Keratinocyte (primary cell): ENCODE data around the gene ARHGDIA. TPM values are rescaled to one million over a fixed set of nuclear protein-coding genes. Genes with fewer than 3 reads are reported as not detected.

Source experiments
- DNase-seq: peaks from one replicate; pipeline ENCODE4 v3.0.0-alpha.2; 2011; ENCODE audit warnings: low read depth, missing footprints, low spot score
- FAIRE-seq: peaks from 2 replicates; lab custom pipeline; 2011; peaks lifted over from hg19 to GRCh38; lab: Jason Lieb, UNC
- H2AFZ ChIP-seq: 2 replicates; pipeline ENCODE4 v1.6.0; 2012; ENCODE audit warnings: low read length, control low read depth, inconsistent platforms; ENCODE audit not compliant: control insufficient read depth
- H3K27ac ChIP-seq: 2 replicates; pipeline ENCODE4 v1.5.1; 2011; ENCODE audit warnings: low read length; ENCODE audit not compliant: control insufficient read depth, insufficient read depth
- H3K27me3 ChIP-seq: 3 replicates; pipeline ENCODE4 v1.6.0; 2011; ENCODE audit warnings: low read length; ENCODE audit not compliant: control insufficient read depth, insufficient read depth; ENCODE audit errors: extremely low read depth
- H3K36me3 ChIP-seq, 2 experiments: 2 replicates in 1 of 2; 3 replicates in 1 of 2; pipeline ENCODE4 v1.5.1; 2011; ENCODE audit warnings: low read length in 2 of 2, mild to moderate bottlenecking in 1 of 2; ENCODE audit not compliant: control insufficient read depth in 2 of 2, insufficient read depth in 2 of 2; ENCODE audit errors: extremely low read depth in 1 of 2
- H3K4me1 ChIP-seq: 3 replicates; pipeline ENCODE4 v1.5.1; 2011; ENCODE audit warnings: low read length; ENCODE audit not compliant: control insufficient read depth, insufficient read depth; ENCODE audit errors: extremely low read depth
- H3K4me2 ChIP-seq: 3 replicates; pipeline ENCODE4 v1.6.0; 2011; ENCODE audit warnings: low read depth, low read length; ENCODE audit not compliant: control insufficient read depth, insufficient read depth; ENCODE audit errors: extremely low read depth
- H3K4me3 ChIP-seq, 3 experiments: fragments of 200-600 bp in 1 of 3; sonication (generic) in 1 of 3; 2 replicates in 2 of 3; 3 replicates in 1 of 3; pipeline ENCODE4 v1.5.1; 2011 to 2016; ENCODE audit warnings: low read length in 3 of 3, mild to moderate bottlenecking in 3 of 3, control low read depth in 2 of 3, inconsistent platforms in 1 of 3, low read depth in 1 of 3, mixed read lengths in 1 of 3, mixed run types in 1 of 3, moderate library complexity in 1 of 3; ENCODE audit not compliant: control insufficient read depth in 2 of 3, insufficient read depth in 2 of 3; ENCODE audit errors: extremely low read depth in 1 of 3
- H3K79me2 ChIP-seq: 2 replicates; pipeline ENCODE4 v1.6.0; 2012; ENCODE audit warnings: low read length; ENCODE audit not compliant: control insufficient read depth, insufficient read depth
- H3K9ac ChIP-seq: 3 replicates; pipeline ENCODE4 v1.6.0; 2011; ENCODE audit warnings: low read length; ENCODE audit not compliant: control insufficient read depth, insufficient read depth; ENCODE audit errors: extremely low read depth
- H3K9me1 ChIP-seq: 3 replicates; pipeline ENCODE4 v1.6.0; 2011; ENCODE audit warnings: low read length; ENCODE audit not compliant: control insufficient read depth, insufficient read depth; ENCODE audit errors: extremely low read depth
- H3K9me3 ChIP-seq: 2 replicates; pipeline ENCODE4 v1.5.1; 2012; ENCODE audit warnings: low read depth, low read length; ENCODE audit not compliant: control insufficient read depth
- H4K20me1 ChIP-seq: 3 replicates; pipeline ENCODE4 v1.6.0; 2011; ENCODE audit warnings: low read length; ENCODE audit not compliant: control insufficient read depth, insufficient read depth; ENCODE audit errors: extremely low read depth
- EZH2 ChIP-seq: IDR thresholded peaks from one replicate; pipeline ENCODE4 v1.6.1; 2012; ENCODE audit warnings: inconsistent platforms, mild to moderate bottlenecking, low read length, moderate library complexity
- dilution Hi-C: fragments of 300-500 bp; cut with MboI; formaldehyde crosslinking; loops from one replicate; pipeline ENCODE4 v1.7.0; 2020; ENCODE audit warnings: low sequenced_read_pairs; ENCODE audit not compliant: extremely low pct_ligation_motif_present
- polyA plus RNA-seq, 5 experiments: library from polyadenylated mRNA; depleted of rRNA in 3 of 5; stranded (reverse) in 3 of 5; stranded (forward) in 1 of 5; unstranded in 1 of 5; fragments of >200 nt; gene quantifications; 1 replicate in 1 of 5; 2 replicates in 3 of 5; 3 replicates in 1 of 5; pipeline versions ENCODE4 v1.2.1 to v1.2.3, GENCODE V29; 2011 to 2012; ENCODE audit warnings: missing spikeins in 2 of 5, low read depth in 1 of 5, low replicate concordance in 1 of 5
- TF ChIP-seq, protein P1 (sequence below), 3 experiments: IDR thresholded peaks in 1 of 3; conservative IDR thresholded peaks in 1 of 3; optimal IDR thresholded peaks in 1 of 3; 2 replicates in 2 of 3; 3 replicates in 1 of 3; pipeline versions ENCODE3 to v1.5.1; 2011; ENCODE audit warnings: low read length in 3 of 3, mild to moderate bottlenecking in 3 of 3, moderate library complexity in 2 of 3, control low read depth in 1 of 3, inconsistent platforms in 1 of 3; ENCODE audit not compliant: insufficient read depth in 2 of 3; ENCODE audit errors: extremely low read depth in 1 of 3

Gene ARHGDIA
- polyA plus RNA-seq, 1 donor (not counting 4 experiments of a cell fraction or from before 2014, with no cell fraction given) = 65.7 TPM

DNA sequence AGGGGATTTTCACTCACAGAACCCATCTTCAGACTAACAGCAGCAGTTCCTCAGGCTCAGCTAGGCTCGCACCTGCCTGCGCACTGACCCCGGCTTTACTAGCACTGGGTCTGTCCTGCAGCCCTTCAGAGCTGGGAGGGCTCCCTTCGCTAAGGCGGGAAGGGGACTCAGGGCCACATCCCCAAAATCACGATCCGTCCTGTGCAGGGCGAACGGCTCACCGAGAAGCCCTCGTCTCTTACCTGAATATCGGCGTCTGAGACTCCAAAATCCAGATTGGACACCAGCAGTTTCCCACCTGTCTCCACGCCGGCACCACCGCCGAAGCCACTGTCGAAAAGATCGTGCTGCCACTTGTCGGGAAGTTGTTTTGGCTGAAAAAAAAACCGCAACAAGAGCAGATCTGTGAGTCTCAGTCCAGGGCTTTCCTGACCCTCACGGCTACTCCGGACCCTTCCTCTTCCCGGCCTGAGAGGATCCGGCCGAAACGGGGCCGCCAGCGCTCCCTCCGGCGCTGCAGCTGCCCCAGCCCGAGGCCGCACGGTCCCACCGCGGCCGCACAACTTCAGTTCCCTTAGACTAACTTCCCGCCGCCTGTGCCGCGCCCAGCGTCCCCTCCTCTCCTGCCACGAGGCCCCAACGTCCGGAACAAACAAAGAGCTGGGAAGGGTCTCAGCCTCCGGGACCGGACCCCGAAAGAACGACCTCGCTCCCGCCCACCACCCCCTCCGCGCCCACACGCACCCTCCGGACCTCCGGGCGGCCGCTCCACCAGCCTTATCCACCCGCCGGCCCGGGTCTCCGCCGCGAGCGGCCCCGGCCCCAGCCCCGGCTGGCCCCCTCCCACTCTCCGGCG is 19.5 kb upstream of the ARHGDIA start:
- TF ChIP-seq, protein P1, sequence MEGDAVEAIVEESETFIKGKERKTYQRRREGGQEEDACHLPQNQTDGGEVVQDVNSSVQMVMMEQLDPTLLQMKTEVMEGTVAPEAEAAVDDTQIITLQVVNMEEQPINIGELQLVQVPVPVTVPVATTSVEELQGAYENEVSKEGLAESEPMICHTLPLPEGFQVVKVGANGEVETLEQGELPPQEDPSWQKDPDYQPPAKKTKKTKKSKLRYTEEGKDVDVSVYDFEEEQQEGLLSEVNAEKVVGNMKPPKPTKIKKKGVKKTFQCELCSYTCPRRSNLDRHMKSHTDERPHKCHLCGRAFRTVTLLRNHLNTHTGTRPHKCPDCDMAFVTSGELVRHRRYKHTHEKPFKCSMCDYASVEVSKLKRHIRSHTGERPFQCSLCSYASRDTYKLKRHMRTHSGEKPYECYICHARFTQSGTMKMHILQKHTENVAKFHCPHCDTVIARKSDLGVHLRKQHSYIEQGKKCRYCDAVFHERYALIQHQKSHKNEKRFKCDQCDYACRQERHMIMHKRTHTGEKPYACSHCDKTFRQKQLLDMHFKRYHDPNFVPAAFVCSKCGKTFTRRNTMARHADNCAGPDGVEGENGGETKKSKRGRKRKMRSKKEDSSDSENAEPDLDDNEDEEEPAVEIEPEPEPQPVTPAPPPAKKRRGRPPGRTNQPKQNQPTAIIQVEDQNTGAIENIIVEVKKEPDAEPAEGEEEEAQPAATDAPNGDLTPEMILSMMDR (optimal IDR thresholded peaks at IDR 0.05 in 1 of 3, IDR thresholded peaks at IDR 0.05 in 1 of 3, conservative IDR thresholded peaks at IDR 0.05 in 1 of 3; ENCODE audit: extremely low read depth in 1 of 3, insufficient read depth in 2 of 3, low read length in 3 of 3) = no peak
- no peak for TF ChIP-seq EZH2
- Histone ChIP-seq H3K27me3 (no peaks in the 10 kb centered on the region), H3K4me3 (peak overlapping the region; percentile 81 to 91 (median 88)), H3K9me3 (no peaks in the 10 kb centered on the region), H4K20me1 (no peaks in the 10 kb centered on the region), H3K9me1 (no peaks in the 10 kb centered on the region), H3K4me2 (peak overlapping the region; percentile 97), H3K79me2 (peaks cover 60% of the 10 kb centered on the region), H2AFZ (no peak overlapping the region), H3K36me3 (peaks cover 35 to 38% of the 10 kb centered on the region in 2 experiments), H3K4me1 (peaks cover 13% of the 10 kb centered on the region), H3K9ac (peak overlapping the region; percentile 92), H3K27ac (peak overlapping the region; percentile 82)
- DNase-seq = no peak
- FAIRE-seq = no peak
- dilution Hi-C loops = no loop called here

DNA sequence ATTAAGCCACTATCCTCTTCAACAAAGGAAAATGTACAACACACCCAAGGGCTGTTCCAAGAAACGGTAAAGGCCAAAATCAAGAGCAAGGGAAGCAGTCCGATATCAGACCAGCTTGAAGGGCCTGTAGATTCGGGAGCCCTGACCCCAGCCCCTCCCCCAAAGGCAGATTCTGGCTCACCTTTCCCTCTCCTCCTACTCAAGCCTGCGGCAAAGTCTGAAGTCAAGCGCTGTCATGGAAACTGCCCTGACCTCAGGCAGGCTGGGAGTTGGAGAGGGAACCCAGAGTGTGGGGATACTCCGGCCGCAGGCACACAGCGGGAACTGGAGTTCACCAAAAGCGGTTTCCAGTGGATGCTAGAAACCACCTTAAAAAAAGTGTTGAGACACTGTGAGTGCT is 18.5 kb upstream of the ARHGDIA start:
- Histone ChIP-seq H3K4me2 (no peak overlapping the region), H3K9ac (no peak overlapping the region), H3K9me3 (no peaks in the 10 kb centered on the region), H2AFZ (no peak overlapping the region), H3K9me1 (no peaks in the 10 kb centered on the region), H3K79me2 (peaks cover 64% of the 10 kb centered on the region), H3K4me1 (peaks cover 13% of the 10 kb centered on the region), H3K4me3 (no peak overlapping the region), H3K27ac (no peak overlapping the region), H3K27me3 (no peaks in the 10 kb centered on the region), H3K36me3 (peaks cover 38 to 44% of the 10 kb centered on the region in 2 experiments), H4K20me1 (no peaks in the 10 kb centered on the region)
- dilution Hi-C loops = no loop called here
- no peak for DNase-seq
- TF ChIP-seq, protein P1 (optimal IDR thresholded peaks at IDR 0.05 in 1 of 3, IDR thresholded peaks at IDR 0.05 in 1 of 3, conservative IDR thresholded peaks at IDR 0.05 in 1 of 3; ENCODE audit: extremely low read depth in 1 of 3, insufficient read depth in 2 of 3, low read length in 3 of 3) = no peak
- TF ChIP-seq EZH2 = no peak
- no peak for FAIRE-seq
